Neutrophil (primary cell): ENCODE measurements around the gene CCDC91.

Source experiments
- H3K27ac ChIP-seq: fragments of 200-600 bp; sonication (generic); 2 replicates; pipeline ENCODE4 v1.5.1; 2016; ENCODE audit warnings: mild to moderate bottlenecking, moderate library complexity
- H3K27me3 ChIP-seq: fragments of 200-600 bp; sonication (generic); 2 replicates; pipeline ENCODE4 v1.6.0; 2016; ENCODE audit warnings: mild to moderate bottlenecking
- H3K36me3 ChIP-seq: fragments of 200-600 bp; sonication (generic); 2 replicates; pipeline ENCODE4 v1.5.1; 2017
- H3K4me1 ChIP-seq, 2 experiments: fragments of 200-600 bp in 1 of 2; sonication (generic) in 1 of 2; 1 replicate in 1 of 2; 2 replicates in 1 of 2; pipeline versions ENCODE4 v1.5.1 to v1.6.1; 2013 to 2016; ENCODE audit warnings: low read depth in 1 of 2, low read length in 1 of 2, mild to moderate bottlenecking in 1 of 2, moderate library complexity in 1 of 2; ENCODE audit not compliant: control insufficient read depth in 1 of 2, insufficient read depth in 1 of 2
- H3K4me3 ChIP-seq, 2 experiments: fragments of 200-600 bp in 1 of 2; sonication (generic) in 1 of 2; 1 replicate in 1 of 2; 2 replicates in 1 of 2; pipeline ENCODE4 v1.5.1; 2013 to 2016; ENCODE audit warnings: low read depth in 1 of 2, low read length in 1 of 2, mild to moderate bottlenecking in 1 of 2, moderate library complexity in 1 of 2
- H3K9me3 ChIP-seq: fragments of 200-600 bp; sonication (generic); 2 replicates; pipeline ENCODE4 v1.5.1; 2016
- TF ChIP-seq, protein P1 (sequence below): fragments of 200-600 bp; sonication (generic); IDR thresholded peaks from 2 replicates; pipeline ENCODE4 v1.5.1; 2016; ENCODE audit warnings: antibody characterized with exemption

CCDC91 gene

DNA sequence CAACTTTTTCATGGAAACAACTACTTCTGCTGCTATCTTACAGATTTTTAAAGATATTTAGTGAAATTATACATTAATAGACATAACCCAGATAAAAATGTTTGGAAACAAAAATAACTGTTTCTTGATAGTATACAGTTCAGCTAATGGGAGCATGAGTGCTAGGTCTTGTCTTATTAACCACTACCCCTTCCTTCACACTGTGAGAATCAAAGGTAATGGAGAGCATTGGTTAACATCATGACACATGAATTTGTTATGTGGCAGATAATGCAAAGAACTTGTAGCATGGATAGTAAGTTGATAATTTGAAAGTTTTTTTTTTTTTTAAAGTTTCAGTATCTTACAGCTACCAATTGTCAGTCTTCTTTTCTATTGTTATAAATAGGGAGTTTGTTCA is 44.2 kb downstream of the CCDC91 start:
- no peaks in the 10 kb centered on the region for H3K27me3 ChIP-seq
- TF ChIP-seq, protein P1, sequence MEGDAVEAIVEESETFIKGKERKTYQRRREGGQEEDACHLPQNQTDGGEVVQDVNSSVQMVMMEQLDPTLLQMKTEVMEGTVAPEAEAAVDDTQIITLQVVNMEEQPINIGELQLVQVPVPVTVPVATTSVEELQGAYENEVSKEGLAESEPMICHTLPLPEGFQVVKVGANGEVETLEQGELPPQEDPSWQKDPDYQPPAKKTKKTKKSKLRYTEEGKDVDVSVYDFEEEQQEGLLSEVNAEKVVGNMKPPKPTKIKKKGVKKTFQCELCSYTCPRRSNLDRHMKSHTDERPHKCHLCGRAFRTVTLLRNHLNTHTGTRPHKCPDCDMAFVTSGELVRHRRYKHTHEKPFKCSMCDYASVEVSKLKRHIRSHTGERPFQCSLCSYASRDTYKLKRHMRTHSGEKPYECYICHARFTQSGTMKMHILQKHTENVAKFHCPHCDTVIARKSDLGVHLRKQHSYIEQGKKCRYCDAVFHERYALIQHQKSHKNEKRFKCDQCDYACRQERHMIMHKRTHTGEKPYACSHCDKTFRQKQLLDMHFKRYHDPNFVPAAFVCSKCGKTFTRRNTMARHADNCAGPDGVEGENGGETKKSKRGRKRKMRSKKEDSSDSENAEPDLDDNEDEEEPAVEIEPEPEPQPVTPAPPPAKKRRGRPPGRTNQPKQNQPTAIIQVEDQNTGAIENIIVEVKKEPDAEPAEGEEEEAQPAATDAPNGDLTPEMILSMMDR: no peak
- no peaks in the 10 kb centered on the region for H3K36me3 ChIP-seq
- no peak overlapping the region for H3K27ac ChIP-seq
- no peak overlapping the region for H3K4me3 ChIP-seq
- H3K9me3 ChIP-seq: no peaks in the 10 kb centered on the region
- no peaks in the 10 kb centered on the region for H3K4me1 ChIP-seq

DNA sequence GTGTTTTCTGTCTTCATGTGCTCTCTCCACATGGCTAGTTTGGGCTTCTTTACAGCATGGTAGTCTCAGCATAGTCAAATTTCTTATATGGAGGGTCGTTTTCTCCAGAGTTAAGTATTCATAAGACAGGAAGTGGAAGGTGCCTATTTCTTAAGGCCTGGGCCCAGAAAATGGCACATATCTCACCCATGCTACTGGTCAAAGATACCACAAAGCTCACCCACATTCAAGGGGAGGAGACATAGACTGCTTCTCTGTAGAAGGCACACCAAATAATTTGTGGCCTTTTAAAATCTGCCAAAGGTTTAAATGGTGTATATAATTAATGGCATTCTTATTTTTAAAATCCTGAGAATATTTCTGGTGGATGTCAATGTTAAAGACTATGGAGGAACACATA is 44.8 kb downstream of the CCDC91 start:
- H3K4me3 ChIP-seq: no peak overlapping the region
- no peak overlapping the region for H3K27ac ChIP-seq
- no peaks in the 10 kb centered on the region for H3K36me3 ChIP-seq
- H3K27me3 ChIP-seq: no peaks in the 10 kb centered on the region
- H3K9me3 ChIP-seq: no peaks in the 10 kb centered on the region
- TF ChIP-seq, protein P1: no peak
- H3K4me1 ChIP-seq: no peaks in the 10 kb centered on the region

DNA sequence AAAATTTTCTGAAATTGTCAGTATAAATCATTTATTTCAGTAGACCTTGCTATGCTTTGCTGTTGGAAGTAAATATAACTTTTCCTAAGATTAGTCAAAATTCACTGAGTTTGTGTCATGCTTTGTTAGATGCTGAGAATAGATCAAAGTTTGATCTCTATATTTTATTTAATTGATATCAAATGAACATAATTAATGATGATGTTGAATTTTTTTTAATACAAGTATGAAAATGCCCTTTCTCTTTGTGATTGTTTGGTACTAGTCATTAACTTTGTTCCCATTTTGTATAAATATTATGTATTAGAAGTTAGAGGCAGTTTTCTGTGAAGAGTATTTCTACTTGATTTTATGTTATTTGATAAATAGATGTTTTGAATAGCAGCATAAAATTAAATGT is 45.7 kb downstream of the CCDC91 start:
- no peaks in the 10 kb centered on the region for H3K4me1 ChIP-seq
- no peak overlapping the region for H3K4me3 ChIP-seq
- no peak overlapping the region for H3K27ac ChIP-seq
- no peaks in the 10 kb centered on the region for H3K36me3 ChIP-seq
- TF ChIP-seq, protein P1: no peak
- no peaks in the 10 kb centered on the region for H3K27me3 ChIP-seq
- no peaks in the 10 kb centered on the region for H3K9me3 ChIP-seq

DNA sequence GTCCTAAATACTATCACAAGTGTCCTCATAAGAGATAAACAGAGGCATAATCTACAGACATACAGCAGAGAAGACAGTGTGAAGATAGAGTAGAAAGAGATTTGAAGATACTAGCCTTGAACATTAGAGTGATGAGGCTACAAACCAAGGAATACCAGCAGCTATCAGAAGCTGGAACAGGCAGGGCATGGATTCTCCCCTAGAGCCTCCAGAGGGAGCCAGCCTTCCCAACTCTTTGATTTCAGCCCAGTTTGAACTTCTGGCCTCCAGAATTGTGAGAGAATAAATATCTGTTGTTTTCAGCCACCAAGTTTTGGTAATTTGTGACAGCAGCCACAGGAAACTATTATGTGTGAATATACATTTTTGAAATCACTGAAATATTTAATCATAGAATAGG is 47.2 kb downstream of the CCDC91 start:
- Histone ChIP-seq H3K4me3 (no peak overlapping the region), H3K9me3 (no peaks in the 10 kb centered on the region), H3K36me3 (no peaks in the 10 kb centered on the region), H3K27me3 (no peaks in the 10 kb centered on the region), H3K4me1 (no peaks in the 10 kb centered on the region), H3K27ac (no peak overlapping the region)
- TF ChIP-seq, protein P1: no peak

DNA sequence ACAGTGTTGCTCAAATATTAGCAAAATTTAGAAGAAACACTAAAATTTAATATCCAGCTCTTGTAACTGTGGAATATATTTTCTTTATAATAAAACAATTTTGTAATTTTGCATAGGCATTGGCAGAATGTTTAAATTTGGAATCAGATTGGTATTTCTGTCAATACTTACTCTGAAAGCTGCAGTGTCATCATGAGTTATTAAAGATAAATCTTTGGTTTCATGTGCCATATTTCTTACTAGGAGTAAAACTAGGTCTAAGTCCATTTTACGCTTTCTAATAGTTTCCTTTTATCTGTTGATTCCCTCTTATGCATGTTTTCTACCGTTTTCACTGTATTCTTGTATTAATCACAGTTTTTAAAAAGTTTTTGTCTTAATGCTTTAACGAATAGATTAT is 49.7 kb downstream of the CCDC91 start:
- Histone ChIP-seq H3K4me1 (no peaks in the 10 kb centered on the region), H3K27ac (no peak overlapping the region), H3K4me3 (no peak overlapping the region), H3K27me3 (no peaks in the 10 kb centered on the region), H3K9me3 (no peaks in the 10 kb centered on the region), H3K36me3 (no peaks in the 10 kb centered on the region)
- TF ChIP-seq, protein P1: no peak

DNA sequence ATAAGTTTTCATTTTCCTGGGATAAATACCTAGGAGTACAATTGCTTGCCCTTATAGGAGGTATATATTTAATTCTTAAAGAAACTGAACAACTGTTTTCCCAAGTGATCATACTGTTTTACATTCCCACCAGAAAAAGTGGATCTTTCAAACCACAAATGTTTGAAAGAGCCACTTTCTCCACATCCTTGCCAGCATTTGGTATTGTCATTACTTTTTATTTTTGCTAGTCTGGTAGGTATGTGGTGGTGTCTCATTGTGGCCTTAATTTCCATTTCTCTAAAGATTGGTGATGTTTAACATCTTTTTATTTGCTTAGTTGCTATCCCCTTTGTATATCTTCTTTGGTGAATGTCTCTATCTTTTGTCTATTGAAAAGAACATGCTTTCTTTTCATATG is 50.6 kb downstream of the CCDC91 start:
- H3K27ac ChIP-seq: no peak overlapping the region
- H3K9me3 ChIP-seq: no peaks in the 10 kb centered on the region
- no peaks in the 10 kb centered on the region for H3K36me3 ChIP-seq
- TF ChIP-seq, protein P1: no peak
- no peaks in the 10 kb centered on the region for H3K27me3 ChIP-seq
- no peaks in the 10 kb centered on the region for H3K4me1 ChIP-seq
- no peak overlapping the region for H3K4me3 ChIP-seq
